Measurements from ENCODE around the gene CTBP1.
"Not testable (repeated sequence)": the region's sequence is repeated elsewhere in the genome, so short reads cannot be mapped to it uniquely, and the experiment has no call there.

CTBP1 gene

DNA sequence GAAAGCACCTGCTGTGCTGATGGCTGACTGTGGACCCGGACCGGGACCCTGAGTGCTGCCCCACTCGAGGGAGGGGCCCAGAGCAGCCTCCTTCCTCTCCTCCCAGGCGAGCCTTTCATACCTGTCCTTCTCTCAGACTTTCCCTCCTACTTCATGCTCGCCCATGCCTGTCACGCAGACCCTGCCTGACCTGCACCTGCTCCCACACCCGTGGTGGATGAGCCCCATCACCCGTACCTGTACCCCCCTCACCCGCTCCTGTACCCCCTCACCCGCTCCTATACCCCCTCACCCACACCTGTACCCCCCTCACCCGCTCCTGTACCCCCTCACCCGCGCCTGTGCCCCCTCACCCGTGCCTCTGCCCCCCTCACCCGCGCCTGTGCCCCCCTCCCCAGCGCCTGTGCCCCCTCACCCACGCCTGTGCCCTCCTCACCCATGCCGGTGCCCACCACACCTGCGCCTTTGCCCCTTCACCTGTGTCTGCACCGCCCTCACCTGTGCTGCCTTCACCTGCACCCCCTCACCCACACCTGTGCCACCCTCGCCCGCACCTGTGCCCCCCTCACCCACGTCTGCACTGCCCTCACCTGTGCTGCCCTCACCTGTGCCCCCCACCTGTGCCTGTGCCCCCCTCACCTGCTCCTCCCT lies 46.6 kb upstream of the CTBP1 start:
- TF ChIP-seq, protein P1, sequence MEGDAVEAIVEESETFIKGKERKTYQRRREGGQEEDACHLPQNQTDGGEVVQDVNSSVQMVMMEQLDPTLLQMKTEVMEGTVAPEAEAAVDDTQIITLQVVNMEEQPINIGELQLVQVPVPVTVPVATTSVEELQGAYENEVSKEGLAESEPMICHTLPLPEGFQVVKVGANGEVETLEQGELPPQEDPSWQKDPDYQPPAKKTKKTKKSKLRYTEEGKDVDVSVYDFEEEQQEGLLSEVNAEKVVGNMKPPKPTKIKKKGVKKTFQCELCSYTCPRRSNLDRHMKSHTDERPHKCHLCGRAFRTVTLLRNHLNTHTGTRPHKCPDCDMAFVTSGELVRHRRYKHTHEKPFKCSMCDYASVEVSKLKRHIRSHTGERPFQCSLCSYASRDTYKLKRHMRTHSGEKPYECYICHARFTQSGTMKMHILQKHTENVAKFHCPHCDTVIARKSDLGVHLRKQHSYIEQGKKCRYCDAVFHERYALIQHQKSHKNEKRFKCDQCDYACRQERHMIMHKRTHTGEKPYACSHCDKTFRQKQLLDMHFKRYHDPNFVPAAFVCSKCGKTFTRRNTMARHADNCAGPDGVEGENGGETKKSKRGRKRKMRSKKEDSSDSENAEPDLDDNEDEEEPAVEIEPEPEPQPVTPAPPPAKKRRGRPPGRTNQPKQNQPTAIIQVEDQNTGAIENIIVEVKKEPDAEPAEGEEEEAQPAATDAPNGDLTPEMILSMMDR (IDR thresholded peaks at IDR 0.05) = no peak
- no peak overlapping the region for H3K4me3 Mint-ChIP-seq
- no peak overlapping the region for H3K27ac Mint-ChIP-seq
- DNase-seq = no peak
- no peaks in the 10 kb centered on the region for H3K9me3 Mint-ChIP-seq
- peaks cover 26% of the 10 kb centered on the region for H3K36me3 Mint-ChIP-seq (ENCODE audit: low read depth)
- no peaks in the 10 kb centered on the region for H3K27me3 Mint-ChIP-seq (ENCODE audit: low read depth, poor library complexity)
- peaks cover 35% of the 10 kb centered on the region for H3K4me1 Mint-ChIP-seq

DNA sequence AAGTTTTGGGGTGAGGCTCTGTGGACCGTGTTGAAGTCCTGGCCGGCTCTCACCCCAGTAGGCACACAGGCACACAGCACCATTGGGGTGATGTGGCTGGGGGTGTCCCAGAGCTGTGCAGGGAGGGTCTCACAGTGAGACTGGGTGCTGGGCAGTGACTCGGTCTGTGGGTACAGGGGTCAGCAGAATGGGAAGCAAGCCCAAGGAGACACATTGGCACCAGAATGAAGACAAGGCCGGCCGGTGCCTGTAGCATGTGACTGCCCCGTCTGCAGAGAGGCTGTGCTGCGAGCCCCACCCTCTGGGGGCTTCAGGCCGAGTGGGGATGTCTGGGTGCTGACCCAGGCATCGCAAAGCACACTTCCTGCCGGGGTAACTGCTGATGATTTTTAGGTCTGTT lies 46.0 kb upstream of the CTBP1 start:
- Mint-ChIP-seq H3K27ac (no peak overlapping the region), H3K4me1 (peaks cover 38% of the 10 kb centered on the region), H3K4me3 (no peak overlapping the region), H3K9me3 (no peaks in the 10 kb centered on the region), H3K27me3 (ENCODE audit: low read depth, poor library complexity) (no peaks in the 10 kb centered on the region), H3K36me3 (ENCODE audit: low read depth) (peaks cover 20% of the 10 kb centered on the region)
- no peak for DNase-seq
- TF ChIP-seq, protein P1 (IDR thresholded peaks at IDR 0.05) = no peak

DNA sequence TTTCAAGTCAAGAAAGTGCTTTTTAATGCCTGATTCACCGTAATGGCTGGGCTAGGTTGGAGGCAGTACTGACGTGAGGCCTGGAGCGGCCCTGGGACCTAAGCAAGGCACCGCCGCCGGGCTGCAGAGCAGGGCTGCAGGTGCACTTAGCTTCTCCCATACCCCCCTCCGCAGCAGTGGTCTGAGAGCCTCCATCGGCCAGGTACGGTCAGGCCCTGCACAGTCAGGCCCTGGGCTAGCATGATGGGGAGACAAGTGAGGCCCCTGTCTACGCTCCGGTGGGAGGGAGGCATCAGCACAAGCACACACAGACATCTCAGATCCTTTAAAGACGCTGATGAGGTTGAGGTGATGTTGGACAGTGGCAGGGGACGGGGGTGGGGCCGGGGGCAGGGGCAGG lies 45.5 kb upstream of the CTBP1 start:
- peaks cover 38% of the 10 kb centered on the region for H3K4me1 Mint-ChIP-seq
- no peak overlapping the region for H3K4me3 Mint-ChIP-seq
- no peak for DNase-seq
- no peaks in the 10 kb centered on the region for H3K9me3 Mint-ChIP-seq
- TF ChIP-seq, protein P1 (IDR thresholded peaks at IDR 0.05) = no peak
- H3K27ac Mint-ChIP-seq = peak overlapping the region; percentile 51
- no peaks in the 10 kb centered on the region for H3K27me3 Mint-ChIP-seq (ENCODE audit: low read depth, poor library complexity)
- peaks cover 15% of the 10 kb centered on the region for H3K36me3 Mint-ChIP-seq (ENCODE audit: low read depth)

DNA sequence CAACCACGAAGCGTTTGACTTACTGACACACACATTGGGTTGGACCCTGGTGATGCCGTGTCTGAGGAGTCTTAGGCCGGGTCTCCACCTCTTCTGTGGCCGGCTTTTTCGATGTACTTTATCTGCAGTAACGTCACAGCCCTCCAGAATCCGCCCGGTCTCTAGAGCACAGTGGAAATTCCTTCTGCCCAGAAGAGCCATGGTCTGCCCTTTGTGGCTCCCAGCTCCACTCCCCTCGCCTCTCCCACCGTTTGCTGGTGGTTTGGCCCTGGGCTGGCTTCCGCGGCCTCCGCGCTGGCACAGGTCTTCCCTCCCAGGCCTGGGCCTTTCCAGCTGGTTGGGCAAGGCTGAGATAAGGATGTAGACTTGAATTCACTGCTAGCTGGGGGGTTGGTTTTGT lies 45.1 kb upstream of the CTBP1 start:
- no peaks in the 10 kb centered on the region for H3K27me3 Mint-ChIP-seq (ENCODE audit: low read depth, poor library complexity)
- peak overlapping the region; percentile 51 for H3K27ac Mint-ChIP-seq
- DNase-seq = no peak
- peaks cover 11% of the 10 kb centered on the region for H3K36me3 Mint-ChIP-seq (ENCODE audit: low read depth)
- TF ChIP-seq, protein P1 (IDR thresholded peaks at IDR 0.05) = no peak
- H3K4me3 Mint-ChIP-seq = peak overlapping the region; percentile 28
- no peaks in the 10 kb centered on the region for H3K9me3 Mint-ChIP-seq
- H3K4me1 Mint-ChIP-seq = peaks cover 39% of the 10 kb centered on the region

DNA sequence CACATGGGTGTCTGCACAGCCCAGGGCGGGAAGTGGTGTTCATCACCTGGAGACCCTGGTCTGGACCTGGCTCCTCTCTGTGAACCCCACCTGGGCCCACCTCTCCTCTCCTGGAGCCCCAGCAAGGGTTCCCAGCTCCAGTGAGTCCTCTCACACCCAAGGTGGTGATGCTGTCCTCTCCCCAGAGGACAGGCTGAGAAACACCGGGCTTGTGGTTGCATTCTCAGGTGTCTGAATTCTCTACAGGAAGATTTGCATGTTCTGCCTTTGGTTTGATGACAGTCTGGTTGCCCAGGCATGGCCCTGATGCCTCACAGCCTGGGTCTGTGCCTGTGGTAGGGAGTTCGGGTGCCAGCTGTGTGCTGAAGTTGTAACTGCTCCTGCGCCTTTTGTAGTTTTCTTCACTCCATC lies 44.6 kb upstream of the CTBP1 start:
- Mint-ChIP-seq H3K4me3 (peak overlapping the region; percentile 28), H3K9me3 (no peaks in the 10 kb centered on the region), H3K27ac (peak overlapping the region; percentile 51), H3K27me3 (ENCODE audit: low read depth, poor library complexity) (no peaks in the 10 kb centered on the region), H3K36me3 (ENCODE audit: low read depth) (peaks cover 10% of the 10 kb centered on the region), H3K4me1 (peaks cover 44% of the 10 kb centered on the region)
- no peak for DNase-seq
- TF ChIP-seq, protein P1 (IDR thresholded peaks at IDR 0.05) = no peak

DNA sequence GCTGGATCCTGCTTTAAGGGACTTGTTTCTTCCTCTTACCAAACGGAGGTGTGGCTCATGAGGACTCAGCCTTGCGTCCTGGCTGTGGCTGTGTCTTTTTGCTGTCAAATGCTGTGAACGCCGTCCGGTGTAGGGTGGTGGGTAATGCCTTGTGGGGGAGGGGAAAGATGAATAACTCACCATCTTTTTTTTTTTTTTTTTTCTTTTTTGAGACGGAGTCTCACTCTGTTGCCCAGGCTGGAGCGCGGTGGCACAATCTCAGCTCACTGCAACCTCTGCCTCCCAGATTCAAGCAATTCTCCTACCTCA lies 43.7 kb upstream of the CTBP1 start:
- not testable (repeated sequence) for H3K4me3 Mint-ChIP-seq; H3K27ac Mint-ChIP-seq; DNase-seq; H3K36me3 Mint-ChIP-seq (ENCODE audit: low read depth); H3K9me3 Mint-ChIP-seq; H3K27me3 Mint-ChIP-seq (ENCODE audit: low read depth, poor library complexity)
- peaks cover 48% of the 10 kb centered on the region for H3K4me1 Mint-ChIP-seq
